HFF-Myc (cell line): ENCODE measurements around the gene MEA1.

Experiments used
- DNase-seq: peaks from one replicate; pipeline ENCODE4 v3.0.0-alpha.2; 2011; ENCODE audit warnings: low read depth; ENCODE audit errors: extremely low read depth
- H3K4me3 ChIP-seq: replicated peaks from 2 replicates; pipeline ENCODE4 v1.5.1; 2011; ENCODE audit warnings: low read depth, mild to moderate bottlenecking, control low read depth, low read length
- TF ChIP-seq, protein P1 (sequence below): IDR thresholded peaks from 2 replicates; pipeline ENCODE4 v1.5.1; 2012; ENCODE audit warnings: mild to moderate bottlenecking, low read depth, low read length, control low read depth; ENCODE audit errors: missing control alignments

Gene MEA1

DNA sequence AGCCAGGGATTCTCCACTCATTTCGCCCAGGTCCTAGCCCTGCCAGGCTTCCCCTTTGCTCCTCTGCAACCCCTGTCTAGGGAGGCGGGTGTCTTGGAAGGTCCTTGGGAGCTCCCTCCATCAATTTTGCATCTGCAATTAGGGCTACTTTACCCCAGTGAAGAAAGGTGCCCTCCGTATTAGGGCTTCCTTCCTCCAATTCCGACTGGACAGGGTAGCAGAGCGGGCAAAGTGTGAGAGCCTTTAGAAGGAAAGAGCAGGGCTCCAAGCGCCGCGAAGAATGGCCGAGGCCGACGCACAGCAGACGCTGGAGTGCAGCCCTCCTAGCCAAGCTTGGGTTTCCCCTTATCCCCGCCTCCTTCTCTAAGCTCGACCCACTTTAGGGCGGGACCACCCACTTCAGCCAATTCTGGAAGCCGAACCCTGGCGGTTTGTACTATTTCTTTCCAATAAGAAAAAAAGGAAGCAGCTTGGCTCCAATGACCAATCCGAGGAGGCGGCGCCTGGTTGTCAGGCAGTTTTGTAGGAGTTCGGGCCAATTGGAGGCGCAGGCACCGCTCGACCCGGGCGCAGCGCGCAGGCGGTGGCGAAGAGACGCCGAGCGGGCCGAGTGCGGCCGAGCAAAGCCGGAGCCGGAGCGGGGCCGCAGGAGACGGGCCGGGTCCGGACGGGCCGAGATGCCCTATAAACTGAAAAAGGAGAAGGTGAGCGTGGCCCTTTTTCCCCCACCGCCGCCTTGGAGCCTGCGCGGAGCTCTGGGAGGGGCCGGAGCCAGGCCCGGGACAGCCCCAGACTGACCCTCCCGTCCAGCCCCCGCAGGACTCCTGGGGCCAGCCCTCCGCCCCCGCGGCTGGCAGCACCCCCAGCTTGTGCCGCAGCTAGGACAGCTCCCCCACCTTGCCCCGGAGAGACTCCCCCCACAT lies 29.5 kb downstream of the MEA1 start, which contains the start of gene PPP2R5D:
TSS of gene PPP2R5D (plus strand) at position 570 of the 923 bp plus-strand sequence. CDS start at position 678, 108 bp downstream.
- TF ChIP-seq, protein P1, sequence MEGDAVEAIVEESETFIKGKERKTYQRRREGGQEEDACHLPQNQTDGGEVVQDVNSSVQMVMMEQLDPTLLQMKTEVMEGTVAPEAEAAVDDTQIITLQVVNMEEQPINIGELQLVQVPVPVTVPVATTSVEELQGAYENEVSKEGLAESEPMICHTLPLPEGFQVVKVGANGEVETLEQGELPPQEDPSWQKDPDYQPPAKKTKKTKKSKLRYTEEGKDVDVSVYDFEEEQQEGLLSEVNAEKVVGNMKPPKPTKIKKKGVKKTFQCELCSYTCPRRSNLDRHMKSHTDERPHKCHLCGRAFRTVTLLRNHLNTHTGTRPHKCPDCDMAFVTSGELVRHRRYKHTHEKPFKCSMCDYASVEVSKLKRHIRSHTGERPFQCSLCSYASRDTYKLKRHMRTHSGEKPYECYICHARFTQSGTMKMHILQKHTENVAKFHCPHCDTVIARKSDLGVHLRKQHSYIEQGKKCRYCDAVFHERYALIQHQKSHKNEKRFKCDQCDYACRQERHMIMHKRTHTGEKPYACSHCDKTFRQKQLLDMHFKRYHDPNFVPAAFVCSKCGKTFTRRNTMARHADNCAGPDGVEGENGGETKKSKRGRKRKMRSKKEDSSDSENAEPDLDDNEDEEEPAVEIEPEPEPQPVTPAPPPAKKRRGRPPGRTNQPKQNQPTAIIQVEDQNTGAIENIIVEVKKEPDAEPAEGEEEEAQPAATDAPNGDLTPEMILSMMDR: no peak
- peak within 1 kb of the TSS; percentile 73 for H3K4me3 ChIP-seq
- DNase-seq: peak; percentile 97

DNA sequence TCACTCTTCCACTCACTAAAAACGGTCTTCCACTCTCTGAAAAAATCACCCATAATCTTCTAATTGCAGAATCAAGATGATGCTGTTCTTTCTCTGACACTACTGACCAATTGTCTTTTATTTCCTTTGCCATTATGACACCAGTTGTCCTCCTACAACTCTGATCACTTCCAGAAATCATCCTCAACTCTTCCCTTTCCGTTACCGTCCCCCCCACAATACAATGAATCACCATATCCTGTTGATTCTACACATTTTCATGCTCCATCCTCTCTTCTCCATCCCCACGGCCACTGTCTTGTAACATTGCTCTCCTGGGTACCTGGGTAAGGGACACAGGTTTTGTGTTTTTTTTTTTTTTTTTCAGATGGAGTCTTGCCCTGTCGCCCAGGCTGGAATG lies 31.9 kb downstream of the MEA1 start:
- TF ChIP-seq, protein P1: no peak
- DNase-seq: no peak
- H3K4me3 ChIP-seq: no peak overlapping the region

DNA sequence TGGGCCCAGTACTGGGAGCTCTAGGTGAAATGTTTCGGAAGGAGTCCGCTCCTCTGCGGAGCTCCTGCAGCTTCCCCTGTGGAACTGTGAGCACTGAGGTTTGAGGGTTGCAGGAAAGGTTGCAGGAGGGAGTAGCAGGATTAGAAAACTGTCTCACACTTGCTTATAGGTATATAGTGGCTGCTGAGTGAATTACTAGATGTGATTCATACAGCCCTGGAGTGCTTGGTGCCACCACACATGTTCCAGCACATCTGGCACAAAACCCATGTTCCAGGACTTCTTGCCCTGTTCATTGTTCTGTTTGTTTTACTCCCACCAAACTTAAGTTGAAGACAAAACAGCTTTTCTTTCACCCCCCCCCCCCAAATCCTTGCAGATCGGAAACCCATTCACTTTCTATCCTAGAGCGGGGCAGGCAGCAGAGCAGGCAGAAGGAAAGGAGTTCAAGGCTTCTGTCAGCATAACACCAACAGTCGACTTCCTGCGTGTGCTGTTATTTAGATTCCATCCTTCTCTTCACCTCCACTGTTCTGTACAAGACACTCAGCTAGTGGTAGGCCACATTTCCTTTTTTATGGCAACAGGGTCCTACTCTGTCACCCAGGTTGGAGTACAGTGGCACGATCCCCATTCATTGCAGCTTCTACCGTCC lies 34.1 kb downstream of the MEA1 start:
- H3K4me3 ChIP-seq: peak overlapping the region; percentile 76
- TF ChIP-seq, protein P1: no peak
- DNase-seq: peak; percentile 52

DNA sequence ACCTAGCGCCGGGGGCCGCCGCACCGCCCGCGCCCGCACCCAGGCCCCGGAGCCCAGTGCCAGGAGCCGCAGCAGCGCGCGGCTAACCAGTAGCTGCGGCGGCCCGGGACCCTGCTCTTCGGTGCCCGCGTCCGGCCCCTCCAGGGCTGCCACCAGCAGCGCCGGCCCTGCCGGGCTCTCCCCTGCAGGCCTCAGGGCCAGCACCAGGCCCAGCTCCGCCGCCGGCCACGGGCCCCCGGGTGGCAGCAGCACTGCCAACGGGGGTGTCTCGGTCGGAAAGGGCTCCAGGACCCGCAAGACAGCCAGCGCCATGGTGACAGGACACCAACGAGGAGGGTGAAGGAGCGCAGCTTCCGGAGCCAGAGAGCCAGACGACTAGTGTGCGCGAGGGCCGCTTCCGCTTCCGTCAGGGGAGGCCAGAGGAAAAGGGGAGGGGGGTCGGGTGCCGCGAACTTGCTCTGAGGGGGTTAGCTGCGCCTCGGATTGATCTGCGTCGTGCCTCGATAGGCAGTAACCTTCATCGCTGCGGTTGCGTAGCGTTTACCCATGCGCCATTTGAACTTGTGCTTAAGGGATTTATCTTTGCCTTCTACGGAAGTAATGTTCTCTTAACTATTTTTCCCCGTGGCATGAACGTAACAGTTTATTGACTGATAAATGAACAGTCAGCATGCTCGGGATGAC lies 34.8 kb downstream of the MEA1 start, which contains the start of gene PEX6:
TSS of gene PEX6 (minus strand) at position 343 of the 684 bp plus-strand sequence. CDS start at position 312, 31 bp downstream.
- H3K4me3 ChIP-seq: peak within 1 kb of the TSS; percentile 76
- TF ChIP-seq, protein P1: no peak
- DNase-seq: peak; percentile 47

DNA sequence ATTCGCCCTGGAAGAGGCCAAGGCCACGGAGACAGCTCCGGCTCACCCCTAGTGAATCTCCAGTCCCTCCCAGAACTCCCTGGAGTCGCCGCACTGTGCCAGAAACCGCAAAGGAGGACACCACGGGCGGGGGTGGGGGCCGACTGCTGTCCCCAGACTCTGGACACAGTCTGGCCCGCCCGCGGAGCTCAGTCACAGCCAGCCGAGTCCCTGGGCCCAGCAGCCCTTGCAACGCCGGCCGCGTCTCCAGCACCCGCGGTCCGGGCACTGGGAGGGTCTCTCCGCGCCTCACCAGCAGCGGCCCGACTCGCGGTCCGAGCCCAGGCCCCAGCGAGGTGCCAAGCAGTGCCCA lies 35.3 kb downstream of the MEA1 start:
- TF ChIP-seq, protein P1: no peak
- DNase-seq: no peak
- H3K4me3 ChIP-seq: peak overlapping the region; percentile 76

DNA sequence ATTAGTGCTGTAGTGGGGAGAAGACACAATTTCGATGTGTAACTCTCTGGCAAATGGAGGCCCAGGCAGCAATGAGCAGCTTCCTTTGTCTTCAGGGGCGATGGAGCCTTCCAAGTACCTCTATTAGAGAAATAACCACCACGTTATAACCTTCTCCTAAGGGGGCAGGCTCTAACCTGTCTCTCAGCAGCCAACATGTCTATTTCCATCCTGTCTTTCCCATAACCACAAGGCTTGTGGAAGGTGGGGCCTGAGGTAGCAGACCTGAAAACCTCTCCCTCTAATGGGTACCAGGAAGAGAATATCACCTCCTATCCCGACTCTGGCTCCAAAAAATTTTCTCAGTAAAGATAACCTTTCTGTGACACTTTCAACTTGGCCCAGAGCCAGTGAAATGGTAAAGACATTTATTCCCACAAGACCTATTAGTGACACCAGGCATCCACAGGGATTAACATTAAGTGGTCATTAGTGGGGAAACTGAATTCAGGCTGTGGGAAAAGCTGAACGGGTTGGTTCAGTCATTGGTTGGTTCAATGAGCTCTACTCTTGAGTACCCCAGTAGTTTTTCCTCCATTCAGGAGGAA lies 38.7 kb downstream of the MEA1 start:
- no peak overlapping the region for H3K4me3 ChIP-seq
- TF ChIP-seq, protein P1: no peak
- no peak for DNase-seq
